NCI-H128 (cell line): ENCODE data around the gene BRCA2.

Experiments used
- DNase-seq: peaks from one replicate; lab custom pipeline; 2025; ENCODE audit not compliant: unreplicated experiment; lab: John Stamatoyannopoulos, UW

BRCA2 gene

GRCh38 chr13:32315238-32316027 lies at the start of gene BRCA2, which contains the start of gene ZAR1L:
TSS of gene BRCA2 (plus strand) at chr13:32315508. CDS start at chr13:32316461, 953 bp downstream.
TSS of gene ZAR1L (minus strand) at chr13:32315363. CDS start at chr13:32311925, 3,438 bp downstream.
- DNase-seq = peak; percentile 62

GRCh38 chr13:32265726-32266125 lies 49.6 kb upstream of the BRCA2 start:
- DNase-seq = no peak

- DNase-seq = no peak
Measured at GRCh38 chr13:32266130-32266529, 49.2 kb upstream of the BRCA2 start.

GRCh38 chr13:32267836-32268439 lies 47.4 kb upstream of the BRCA2 start:
- DNase-seq = no peak

GRCh38 chr13:32272021-32272683 lies 43.2 kb upstream of the BRCA2 start:
- DNase-seq = no peak

- DNase-seq = no peak
Measured at GRCh38 chr13:32277839-32278238, 37.5 kb upstream of the BRCA2 start.

- no peak for DNase-seq
Measured at GRCh38 chr13:32278426-32278825, 36.9 kb upstream of the BRCA2 start.

GRCh38 chr13:32281096-32281495 lies 34.2 kb upstream of the BRCA2 start:
- DNase-seq = no peak

- no peak for DNase-seq
Measured at GRCh38 chr13:32282096-32282711, 33.1 kb upstream of the BRCA2 start.

GRCh38 chr13:32284927-32285632 lies 30.2 kb upstream of the BRCA2 start:
- DNase-seq = no peak

GRCh38 chr13:32285633-32285965 lies 29.7 kb upstream of the BRCA2 start:
- no peak for DNase-seq

- DNase-seq = no peak
Measured at GRCh38 chr13:32297206-32297605, 18.1 kb upstream of the BRCA2 start.

GRCh38 chr13:32298695-32299094 lies 16.6 kb upstream of the BRCA2 start:
- DNase-seq = no peak

- no peak for DNase-seq
Measured at GRCh38 chr13:32299893-32300292, 15.4 kb upstream of the BRCA2 start.

GRCh38 chr13:32300406-32300805 lies 14.9 kb upstream of the BRCA2 start:
- no peak for DNase-seq

GRCh38 chr13:32300920-32301319 lies 14.4 kb upstream of the BRCA2 start:
- DNase-seq = no peak

- DNase-seq = no peak
Measured at GRCh38 chr13:32302461-32302860, 12.8 kb upstream of the BRCA2 start.

GRCh38 chr13:32305646-32306045 lies 9.7 kb upstream of the BRCA2 start:
- no peak for DNase-seq

- DNase-seq = no peak
Measured at GRCh38 chr13:32309312-32310133, 5.8 kb upstream of the BRCA2 start.

GRCh38 chr13:32310134-32310706 lies 5.1 kb upstream of the BRCA2 start:
- no peak for DNase-seq
